Measurements from ENCODE around the gene CS. TPM values are rescaled to one million over a fixed set of nuclear protein-coding genes. Genes with fewer than 3 reads are reported as not detected.
A peak's percentile ranks its signal among the peaks of the same experiment; 100 is the strongest.

Gene CS
- total and polyA plus RNA-seq, 2 experiments from 2014 or later = 243 to 360 TPM

DNA sequence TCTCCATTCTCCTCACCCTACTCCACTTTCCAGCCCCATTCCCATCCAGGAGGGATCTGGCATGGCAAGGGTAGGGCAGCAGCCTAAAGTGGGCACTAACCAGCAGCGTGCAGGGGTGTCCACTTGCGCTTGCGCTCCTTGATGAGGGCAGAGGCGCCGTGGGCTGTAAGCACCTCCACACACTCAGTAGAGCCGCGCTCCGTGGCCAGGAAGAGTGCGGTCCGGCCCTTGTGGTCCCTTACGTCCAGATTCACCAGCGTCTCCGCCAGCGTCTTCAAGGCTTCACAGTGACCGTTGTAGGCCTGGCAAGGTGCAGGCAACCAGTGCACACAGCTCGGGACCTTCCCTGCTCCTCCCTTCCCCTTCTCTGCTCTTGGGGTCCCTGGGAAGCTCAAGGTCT lies 52.2 kb downstream of the CS start:
- no peaks in the 10 kb centered on the region for H3K27me3 ChIP-seq
- DNase-seq (ENCODE audit: low read depth in 1 of 2, low spot score in 1 of 2) = no peak
- no peaks in the 10 kb centered on the region for H3K4me1 ChIP-seq (ENCODE audit: low read depth)
- no peak overlapping the region for H3K27ac ChIP-seq
- H3K36me3 ChIP-seq = peaks cover 63% of the 10 kb centered on the region
- no peak overlapping the region for H3K4me3 ChIP-seq
- no peaks in the 10 kb centered on the region for H3K9me3 ChIP-seq (ENCODE audit: low read depth)
- TF ChIP-seq, protein P1, sequence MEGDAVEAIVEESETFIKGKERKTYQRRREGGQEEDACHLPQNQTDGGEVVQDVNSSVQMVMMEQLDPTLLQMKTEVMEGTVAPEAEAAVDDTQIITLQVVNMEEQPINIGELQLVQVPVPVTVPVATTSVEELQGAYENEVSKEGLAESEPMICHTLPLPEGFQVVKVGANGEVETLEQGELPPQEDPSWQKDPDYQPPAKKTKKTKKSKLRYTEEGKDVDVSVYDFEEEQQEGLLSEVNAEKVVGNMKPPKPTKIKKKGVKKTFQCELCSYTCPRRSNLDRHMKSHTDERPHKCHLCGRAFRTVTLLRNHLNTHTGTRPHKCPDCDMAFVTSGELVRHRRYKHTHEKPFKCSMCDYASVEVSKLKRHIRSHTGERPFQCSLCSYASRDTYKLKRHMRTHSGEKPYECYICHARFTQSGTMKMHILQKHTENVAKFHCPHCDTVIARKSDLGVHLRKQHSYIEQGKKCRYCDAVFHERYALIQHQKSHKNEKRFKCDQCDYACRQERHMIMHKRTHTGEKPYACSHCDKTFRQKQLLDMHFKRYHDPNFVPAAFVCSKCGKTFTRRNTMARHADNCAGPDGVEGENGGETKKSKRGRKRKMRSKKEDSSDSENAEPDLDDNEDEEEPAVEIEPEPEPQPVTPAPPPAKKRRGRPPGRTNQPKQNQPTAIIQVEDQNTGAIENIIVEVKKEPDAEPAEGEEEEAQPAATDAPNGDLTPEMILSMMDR (IDR thresholded peaks at IDR 0.05; ENCODE audit: low read depth, low read length) = no peak

DNA sequence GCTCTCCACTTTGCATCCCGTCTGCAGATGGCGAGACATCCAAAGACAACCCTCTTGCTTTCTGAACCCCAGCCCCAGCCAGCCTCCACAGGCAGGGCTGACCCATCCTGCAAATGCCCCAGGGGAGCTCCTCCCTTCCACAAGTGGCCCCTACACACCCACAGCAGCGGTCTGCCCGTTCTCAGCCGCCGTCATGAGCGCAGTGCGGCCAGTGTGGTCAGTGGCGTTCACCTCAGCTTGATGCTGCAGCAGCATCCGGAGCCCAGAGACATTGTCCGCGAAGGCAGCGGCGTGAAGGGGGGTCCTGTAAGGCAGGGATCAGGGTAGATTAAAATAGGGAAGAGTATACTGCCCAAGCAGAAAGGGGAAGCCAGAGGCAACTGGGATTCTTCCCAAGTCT lies 55.6 kb downstream of the CS start:
- Histone ChIP-seq H3K36me3 (peaks cover 53% of the 10 kb centered on the region), H3K4me1 (ENCODE audit: low read depth) (no peaks in the 10 kb centered on the region), H3K27me3 (no peaks in the 10 kb centered on the region), H3K9me3 (ENCODE audit: low read depth) (no peaks in the 10 kb centered on the region), H3K4me3 (no peak overlapping the region), H3K27ac (no peak overlapping the region)
- TF ChIP-seq, protein P1 (IDR thresholded peaks at IDR 0.05; ENCODE audit: low read depth, low read length) = no peak
- DNase-seq (ENCODE audit: low read depth in 1 of 2, low spot score in 1 of 2) = no peak

DNA sequence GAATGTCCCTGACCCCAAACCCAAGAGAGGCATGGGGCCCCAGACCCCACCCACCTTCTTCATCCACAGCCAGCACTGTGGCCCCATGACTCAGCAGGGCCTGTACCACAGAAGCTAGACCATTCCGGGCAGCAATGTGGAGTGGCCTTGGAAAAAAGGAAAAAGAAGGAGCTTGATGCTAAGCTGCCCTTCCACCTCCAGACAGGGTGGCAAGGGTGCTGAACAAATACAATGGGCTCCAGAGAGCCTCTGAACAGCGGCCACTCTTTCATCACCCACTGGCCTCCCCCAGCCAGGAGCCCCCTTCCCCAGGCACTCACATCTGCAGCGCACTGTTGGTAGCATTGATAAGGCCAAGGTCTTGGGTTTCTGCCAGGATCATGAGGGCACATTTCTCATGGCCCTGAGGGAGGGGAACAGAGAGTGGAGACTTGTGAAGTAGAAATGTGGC lies 56.4 kb downstream of the CS start:
- H3K4me3 ChIP-seq = no peak overlapping the region
- H3K4me1 ChIP-seq (ENCODE audit: low read depth) = no peaks in the 10 kb centered on the region
- no peak overlapping the region for H3K27ac ChIP-seq
- H3K9me3 ChIP-seq (ENCODE audit: low read depth) = no peaks in the 10 kb centered on the region
- peaks cover 48% of the 10 kb centered on the region for H3K36me3 ChIP-seq
- H3K27me3 ChIP-seq = no peaks in the 10 kb centered on the region
- peak; percentile 17 to 43 for DNase-seq (ENCODE audit: low read depth in 1 of 2, low spot score in 1 of 2)
- TF ChIP-seq, protein P1 (IDR thresholded peaks at IDR 0.05; ENCODE audit: low read depth, low read length) = no peak

DNA sequence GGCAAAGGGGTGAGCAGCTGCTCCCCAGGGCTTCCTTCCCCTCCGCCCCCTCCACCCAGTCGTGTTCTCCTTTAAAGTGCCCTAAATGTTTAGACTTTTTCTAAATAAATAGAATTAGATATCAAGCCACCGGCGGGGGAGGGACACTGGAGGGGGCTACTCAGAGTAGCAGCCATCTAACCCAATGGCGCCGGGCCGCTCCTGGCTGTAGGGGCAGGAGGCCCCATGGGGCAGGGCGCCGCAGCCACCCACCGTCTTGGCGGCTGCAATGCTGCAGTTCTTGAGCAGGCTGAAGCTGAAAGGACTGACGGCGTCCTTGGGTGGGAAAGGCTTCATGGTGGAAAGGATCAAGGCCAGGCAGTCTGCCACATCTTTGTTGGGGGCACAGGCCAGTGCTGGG lies 57.1 kb downstream of the CS start:
- no peak for DNase-seq (ENCODE audit: low read depth in 1 of 2, low spot score in 1 of 2)
- Histone ChIP-seq H3K27ac (no peak overlapping the region), H3K36me3 (peaks cover 45% of the 10 kb centered on the region), H3K27me3 (no peaks in the 10 kb centered on the region), H3K9me3 (ENCODE audit: low read depth) (no peaks in the 10 kb centered on the region), H3K4me1 (ENCODE audit: low read depth) (no peaks in the 10 kb centered on the region), H3K4me3 (no peak overlapping the region)
- TF ChIP-seq, protein P1 (IDR thresholded peaks at IDR 0.05; ENCODE audit: low read depth, low read length) = no peak

DNA sequence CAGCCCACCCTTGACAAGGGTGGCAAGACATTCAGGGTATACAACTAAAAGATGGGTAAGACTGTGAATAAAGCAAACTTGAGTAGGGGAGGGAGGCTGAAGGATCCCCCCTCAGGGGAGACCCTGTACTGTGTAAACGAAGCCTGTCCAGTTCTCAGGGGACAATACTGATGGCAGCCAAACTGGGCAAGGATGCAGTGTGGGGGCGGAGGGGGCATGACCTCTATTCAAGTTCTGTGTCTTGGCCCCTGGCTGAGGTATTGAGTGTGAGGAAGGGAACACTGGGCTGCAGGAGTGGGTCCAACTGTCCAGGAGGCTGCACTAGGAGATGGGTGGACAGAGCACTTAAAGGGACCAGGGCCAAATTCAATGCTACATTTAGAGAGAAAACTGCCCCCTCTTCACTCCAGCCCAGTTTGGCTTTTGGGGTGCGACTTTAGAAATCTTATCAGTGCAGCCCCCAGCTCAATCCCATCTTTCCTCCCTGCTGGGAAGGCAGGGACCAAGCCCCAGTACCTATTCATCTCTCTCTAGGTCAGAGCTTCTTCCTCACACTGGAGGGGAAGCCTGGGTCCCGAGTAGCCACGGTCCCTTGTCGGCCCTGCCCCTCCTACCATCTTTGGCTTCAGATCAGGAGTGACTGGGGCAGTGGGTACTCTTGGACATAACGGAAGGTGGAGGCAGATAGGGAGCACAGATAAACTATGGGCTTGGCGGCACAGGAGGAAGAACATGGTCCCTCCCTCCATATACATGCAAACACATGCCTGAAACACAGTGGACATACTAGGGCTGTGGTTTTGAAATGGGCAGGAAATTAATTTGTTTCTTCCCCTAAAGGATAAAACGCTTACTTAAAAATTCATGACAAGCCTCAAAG lies 58.5 kb downstream of the CS start:
- H3K36me3 ChIP-seq = peaks cover 43% of the 10 kb centered on the region
- TF ChIP-seq, protein P1 (IDR thresholded peaks at IDR 0.05; ENCODE audit: low read depth, low read length) = no peak
- DNase-seq (ENCODE audit: low read depth in 1 of 2, low spot score in 1 of 2) = no peak
- no peaks in the 10 kb centered on the region for H3K4me1 ChIP-seq (ENCODE audit: low read depth)
- H3K9me3 ChIP-seq (ENCODE audit: low read depth) = no peaks in the 10 kb centered on the region
- H3K4me3 ChIP-seq = no peak overlapping the region
- no peak overlapping the region for H3K27ac ChIP-seq
- no peaks in the 10 kb centered on the region for H3K27me3 ChIP-seq

Measured in cardiac muscle cell (in vitro differentiated cells and primary cell).